H9 (cell line): ENCODE measurements around the gene HPGD. TPM values are rescaled to one million over a fixed set of nuclear protein-coding genes. Genes with fewer than 3 reads are reported as not detected.

Experiments
- DNase-seq: peaks from one replicate; pipeline ENCODE4 v3.0.0-alpha.2; 2017
- H2AFZ ChIP-seq: one replicate; pipeline ENCODE4 v1.6.1; 2013; ENCODE audit warnings: mild to moderate bottlenecking, low read length, control low read depth, moderate library complexity
- H2AK5ac ChIP-seq: 2 replicates; pipeline ENCODE4 v1.6.1; 2013; ENCODE audit warnings: low read length, control low read depth, mixed read lengths; ENCODE audit not compliant: insufficient read length
- H2BK120ac ChIP-seq: one replicate; pipeline ENCODE4 v1.6.1; 2013; ENCODE audit warnings: low read depth, mild to moderate bottlenecking, low read length, control low read depth, inconsistent platforms; ENCODE audit not compliant: poor library complexity, severe bottlenecking
- H2BK12ac ChIP-seq: 2 replicates; pipeline ENCODE4 v1.6.1; 2013; ENCODE audit warnings: low read length, control low read depth, mixed read lengths, low read depth; ENCODE audit not compliant: insufficient read length
- H2BK15ac ChIP-seq: 2 replicates; pipeline ENCODE4 v1.6.1; 2013; ENCODE audit warnings: low read depth, low read length, control low read depth
- H2BK20ac ChIP-seq: one replicate; pipeline ENCODE4 v1.6.1; 2013; ENCODE audit warnings: low read depth, mild to moderate bottlenecking, low read length, control low read depth, inconsistent platforms; ENCODE audit not compliant: poor library complexity, severe bottlenecking
- H2BK5ac ChIP-seq: 2 replicates; pipeline ENCODE4 v1.6.1; 2013; ENCODE audit warnings: low read length, control low read depth, mixed read lengths; ENCODE audit not compliant: insufficient read length
- H3K14ac ChIP-seq: 2 replicates; pipeline ENCODE4 v1.6.1; 2013; ENCODE audit warnings: low read length, control low read depth; ENCODE audit not compliant: insufficient read depth
- H3K18ac ChIP-seq: 2 replicates; pipeline ENCODE4 v1.6.1; 2013; ENCODE audit warnings: low read depth, mild to moderate bottlenecking, mixed read lengths, low read length, control low read depth; ENCODE audit not compliant: insufficient read length
- H3K23ac ChIP-seq: 2 replicates; pipeline ENCODE4 v1.6.1; 2013; ENCODE audit warnings: low read length, control low read depth, mixed read lengths, low read depth; ENCODE audit not compliant: insufficient read length
- H3K23me2 ChIP-seq: 2 replicates; pipeline ENCODE4 v1.6.1; 2013; ENCODE audit warnings: low read depth, mild to moderate bottlenecking, mixed read lengths, low read length, control low read depth; ENCODE audit not compliant: insufficient read length, poor library complexity, severe bottlenecking
- H3K27ac ChIP-seq: 2 replicates; pipeline ENCODE4 v1.5.1; 2013; ENCODE audit warnings: low read length, control low read depth, mixed read lengths, low read depth; ENCODE audit not compliant: insufficient read length
- H3K27me3 ChIP-seq: 2 replicates; pipeline ENCODE4 v1.6.1; 2013; ENCODE audit warnings: low read length, control low read depth, inconsistent platforms; ENCODE audit not compliant: insufficient read depth
- H3K4ac ChIP-seq: 2 replicates; pipeline ENCODE4 v1.6.1; 2013; ENCODE audit warnings: low read depth, mild to moderate bottlenecking, control low read depth, inconsistent platforms, low read length, moderate library complexity
- H3K4me1 ChIP-seq: 2 replicates; pipeline ENCODE4 v1.6.1; 2013; ENCODE audit warnings: low read length, control low read depth, inconsistent platforms; ENCODE audit not compliant: insufficient read depth
- H3K4me2 ChIP-seq: 2 replicates; pipeline ENCODE4 v1.6.1; 2013; ENCODE audit warnings: low read length, control low read depth, mixed read lengths; ENCODE audit not compliant: insufficient read length, insufficient read depth
- H3K56ac ChIP-seq: 2 replicates; pipeline ENCODE4 v1.6.1; 2013; ENCODE audit warnings: low read depth, mild to moderate bottlenecking, mixed read lengths, low read length, control low read depth; ENCODE audit not compliant: insufficient read length
- H3K79me1 ChIP-seq: 2 replicates; pipeline ENCODE4 v1.6.1; 2013; ENCODE audit warnings: low read depth, mild to moderate bottlenecking, moderate library complexity, low read length, control low read depth, inconsistent platforms; ENCODE audit not compliant: insufficient read depth, poor library complexity, severe bottlenecking
- H3K79me2 ChIP-seq: 2 replicates; pipeline ENCODE4 v1.6.1; 2013; ENCODE audit warnings: low read length, control low read depth, inconsistent platforms; ENCODE audit not compliant: insufficient read depth
- H3K9ac ChIP-seq: 2 replicates; pipeline ENCODE4 v1.6.1; 2013; ENCODE audit warnings: low read length, control low read depth, mixed read lengths; ENCODE audit not compliant: insufficient read length; ENCODE audit errors: extremely low read depth
- H3K9me3 ChIP-seq: one replicate; pipeline ENCODE4 v1.6.1; 2013; ENCODE audit warnings: low read depth, low read length, inconsistent platforms; ENCODE audit not compliant: control insufficient read depth
- H3T11ph ChIP-seq: one replicate; pipeline ENCODE4 v1.6.1; 2013; ENCODE audit warnings: mild to moderate bottlenecking, low read length, control low read depth, inconsistent platforms
- H4K20me1 ChIP-seq: one replicate; pipeline ENCODE4 v1.6.1; 2013; ENCODE audit not compliant: control insufficient read depth, insufficient read length, insufficient read depth
- H4K5ac ChIP-seq: 2 replicates; pipeline ENCODE4 v1.6.1; 2013; ENCODE audit warnings: low read depth, mild to moderate bottlenecking, mixed read lengths, low read length, control low read depth; ENCODE audit not compliant: insufficient read length
- H4K8ac ChIP-seq: replicated peaks from 2 replicates; pipeline ENCODE4 v1.6.1; 2013; ENCODE audit warnings: low read length, control low read depth, mixed read lengths, low read depth; ENCODE audit not compliant: insufficient read length
- H4K91ac ChIP-seq: 2 replicates; pipeline ENCODE4 v1.6.1; 2013; ENCODE audit warnings: low read depth, mild to moderate bottlenecking, moderate library complexity, mixed read lengths, low read length, control low read depth; ENCODE audit not compliant: insufficient read length
- H3K27ac Mint-ChIP-seq, 3 experiments: 2 replicates in 2 of 3; 3 replicates in 1 of 3; pipeline ENCODE4 v1.8.0; 2020 to 2021; ENCODE audit warnings: mixed read lengths in 3 of 3, mild to moderate bottlenecking in 1 of 3, moderate library complexity in 1 of 3
- H3K27me3 Mint-ChIP-seq: 2 replicates; pipeline ENCODE4 v1.8.0; 2021; ENCODE audit warnings: low read depth, mild to moderate bottlenecking, moderate library complexity, mixed read lengths
- H3K36me3 Mint-ChIP-seq, 3 experiments: 2 replicates in 2 of 3; 3 replicates in 1 of 3; pipeline ENCODE4 v1.8.0; 2020 to 2021; ENCODE audit warnings: low read depth in 3 of 3, mixed read lengths in 3 of 3; ENCODE audit not compliant: insufficient read depth in 1 of 3
- H3K4me1 Mint-ChIP-seq, 2 experiments: 2 replicates each; pipeline ENCODE4 v1.8.0; 2020; ENCODE audit warnings: mixed read lengths in 2 of 2
- H3K4me3 Mint-ChIP-seq, 2 experiments: 2 replicates in 1 of 2; 3 replicates in 1 of 2; pipeline ENCODE4 v1.8.0; 2020 to 2021; ENCODE audit warnings: mild to moderate bottlenecking in 2 of 2, mixed read lengths in 2 of 2, moderate library complexity in 1 of 2
- H3K9me3 Mint-ChIP-seq, 2 experiments: 2 replicates in 1 of 2; 3 replicates in 1 of 2; pipeline ENCODE4 v1.8.0; 2020; ENCODE audit warnings: mild to moderate bottlenecking in 2 of 2, mixed read lengths in 2 of 2, moderate library complexity in 1 of 2
- CTCF ChIP-seq: fragments of 200-600 bp; sonication (generic); conservative IDR thresholded peaks from 3 replicates; pipeline ENCODE4 v1.8.0; 2021; ENCODE audit warnings: antibody characterized with exemption, mild to moderate bottlenecking
- WGBS: extraction: QIAGEN DNeasy Blood & Tissue Kit; methylation state at CpG from one replicate; pipeline ENCODE4 v1.1.7; 2013; ENCODE audit warnings: missing lambda C conversion rate, low lambda C conversion rate, mixed read lengths; ENCODE audit not compliant: insufficient read length; ENCODE audit errors: extremely low coverage; 5-methylcytosine and 5-hydroxymethylcytosine counted together
- total RNA-seq: library from RNA; stranded (reverse); gene quantifications from 2 replicates; pipeline ENCODE4 v1.2.1, GENCODE V29; 2021

Gene HPGD
- total RNA-seq, 1 experiment from 2014 or later = 16.8 TPM

- H2BK20ac ChIP-seq = no peak overlapping the region
- no peak overlapping the region for H2AK5ac ChIP-seq
- H3K56ac ChIP-seq = no peak overlapping the region
- no peak overlapping the region for H3K18ac ChIP-seq
- no peak overlapping the region for H4K8ac ChIP-seq
- H3K9me3 ChIP-seq = no peaks in the 10 kb centered on the region
- Mint-ChIP-seq H3K36me3 (peaks cover 5% of the 10 kb centered on the region in 3 experiments), H3K27ac (no peak overlapping the region), H3K4me1 (peaks cover 9 to 10% of the 10 kb centered on the region in 2 experiments), H3K4me3 (no peak overlapping the region), H3K9me3 (peaks cover 6 to 8% of the 10 kb centered on the region in 2 experiments; a peak in 4 of 5 replicates), H3K27me3 (no peaks in the 10 kb centered on the region)
- H3K23ac ChIP-seq = no peak overlapping the region
- H2BK12ac ChIP-seq = no peak overlapping the region
- no peak overlapping the region for H3K4me2 ChIP-seq
- H3K79me2 ChIP-seq = no peaks in the 10 kb centered on the region
- H3K79me1 ChIP-seq = no peaks in the 10 kb centered on the region
- H2BK120ac ChIP-seq = no peak overlapping the region
- H4K91ac ChIP-seq = no peak overlapping the region
- no peak overlapping the region for H3T11ph ChIP-seq
- no peak overlapping the region for H3K4ac ChIP-seq
- no peak overlapping the region for H3K27ac ChIP-seq
- no peak overlapping the region for H4K5ac ChIP-seq
- TF ChIP-seq CTCF = no peak
- no peaks in the 10 kb centered on the region for H4K20me1 ChIP-seq
- no peak overlapping the region for H3K14ac ChIP-seq
- no peaks in the 10 kb centered on the region; the same call in 1 of the 2 replicates for H3K4me1 ChIP-seq
- no peak overlapping the region for H2BK5ac ChIP-seq
- H3K27me3 ChIP-seq = no peaks in the 10 kb centered on the region
- no peak overlapping the region for H2BK15ac ChIP-seq
- H3K23me2 ChIP-seq = no peaks in the 10 kb centered on the region
- H3K9ac ChIP-seq = no peak overlapping the region
- H2AFZ ChIP-seq = no peak overlapping the region
- WGBS = no CpG with 5 or more reads among the region's 3 CpGs
- no peak for DNase-seq
Observed at GRCh38 chr4:174464949-174465348, 57.3 kb downstream of the HPGD start.
